CD14-positive monocyte (primary cell): ENCODE data around the gene SERF1A. TPM values are rescaled to one million over a fixed set of nuclear protein-coding genes. Genes with fewer than 3 reads are reported as not detected.
"Not testable (repeated sequence)": the region's sequence is repeated elsewhere in the genome, so short reads cannot be mapped to it uniquely, and the experiment has no call there.

Experiments
- DNase-seq, 3 donors: peaks; one replicate each; pipeline ENCODE4 v3.0.0-alpha.2; 2011 to 2022
- H2AFZ ChIP-seq: 2 replicates; pipeline ENCODE4 v1.6.0; 2012; ENCODE audit warnings: mild to moderate bottlenecking, low read depth, low read length, inconsistent platforms; ENCODE audit not compliant: insufficient read depth, poor library complexity, severe bottlenecking
- H3K27ac ChIP-seq, 2 donors: 1 replicate in 1 of 2; 2 replicates in 1 of 2; pipeline ENCODE4 v1.5.1; 2012 to 2013; ENCODE audit warnings: low read length in 2 of 2, control low read depth in 1 of 2, inconsistent platforms in 1 of 2, low read depth in 1 of 2, mild to moderate bottlenecking in 1 of 2
- H3K27me3 ChIP-seq, 2 donors: one replicate each; pipeline versions ENCODE4 v1.6.0 to v1.6.1; 2011 to 2013; ENCODE audit warnings: low read length in 2 of 2; ENCODE audit not compliant: control insufficient read depth in 2 of 2, insufficient read depth in 2 of 2
- H3K36me3 ChIP-seq, 2 donors: replicated peaks in 1 of 2; 1 replicate in 1 of 2; 2 replicates in 1 of 2; pipeline versions ENCODE4 v1.5.1 to v1.6.1; 2012 to 2013; ENCODE audit warnings: low read length in 2 of 2, control low read depth in 1 of 2, inconsistent platforms in 1 of 2, mild to moderate bottlenecking in 1 of 2; ENCODE audit not compliant: insufficient read depth in 2 of 2, control insufficient read depth in 1 of 2
- H3K4me1 ChIP-seq, 2 donors: 1 replicate in 1 of 2; 2 replicates in 1 of 2; pipeline versions ENCODE4 v1.5.1 to v1.6.1; 2012 to 2013; ENCODE audit warnings: low read length in 2 of 2, control low read depth in 1 of 2, inconsistent platforms in 1 of 2, mild to moderate bottlenecking in 1 of 2, moderate library complexity in 1 of 2; ENCODE audit not compliant: insufficient read depth in 2 of 2, control insufficient read depth in 1 of 2
- H3K4me2 ChIP-seq: replicated peaks from 2 replicates; pipeline ENCODE3; 2012; ENCODE audit warnings: low read length, moderate library complexity, mild to moderate bottlenecking; ENCODE audit not compliant: poor library complexity, severe bottlenecking; ENCODE audit errors: extremely low read depth
- H3K4me3 ChIP-seq, 3 experiments: fragments of 200-600 bp in 1 of 3; sonication (generic) in 1 of 3; replicated peaks in 1 of 3; 1 replicate in 2 of 3; 2 replicates in 1 of 3; pipeline ENCODE4 v1.5.1; 2011 to 2013; ENCODE audit warnings: low read length in 3 of 3, mild to moderate bottlenecking in 3 of 3, control low read depth in 2 of 3, low read depth in 2 of 3, inconsistent platforms in 1 of 3, moderate library complexity in 1 of 3
- H3K79me2 ChIP-seq: 2 replicates; pipeline ENCODE4 v1.6.0; 2012; ENCODE audit warnings: mild to moderate bottlenecking, control low read depth, inconsistent platforms, low read length, moderate library complexity; ENCODE audit not compliant: insufficient read depth
- H3K9ac ChIP-seq: 2 replicates; pipeline ENCODE4 v1.6.0; 2017; ENCODE audit warnings: low read length, mild to moderate bottlenecking; ENCODE audit not compliant: insufficient read depth, poor library complexity, severe bottlenecking
- H3K9me3 ChIP-seq, 2 donors: replicated peaks in 1 of 2; 1 replicate in 1 of 2; 2 replicates in 1 of 2; pipeline versions ENCODE4 v1.5.1 to v1.6.1; 2012 to 2013; ENCODE audit warnings: low read length in 2 of 2, control low read depth in 1 of 2; ENCODE audit not compliant: control insufficient read depth in 1 of 2, insufficient read depth in 1 of 2
- H4K20me1 ChIP-seq: 2 replicates; pipeline ENCODE4 v1.6.0; 2012; ENCODE audit warnings: mild to moderate bottlenecking, low read length, control low read depth, moderate library complexity; ENCODE audit not compliant: insufficient read depth
- H3K27ac Mint-ChIP-seq, 7 donors: one replicate each; pipeline ENCODE4 v1.8.0; 2020; ENCODE audit warnings: mild to moderate bottlenecking in 7 of 7, mixed read lengths in 7 of 7, moderate library complexity in 6 of 7, inconsistent platforms in 2 of 7
- H3K27me3 Mint-ChIP-seq, 3 donors: one replicate each; pipeline ENCODE4 v1.8.0; 2021 to 2022; ENCODE audit warnings: low read depth in 3 of 3, mild to moderate bottlenecking in 3 of 3, mixed read lengths in 3 of 3, moderate library complexity in 3 of 3, inconsistent platforms in 1 of 3
- H3K36me3 Mint-ChIP-seq, 2 donors: one replicate each; pipeline ENCODE4 v1.8.0; 2020; ENCODE audit warnings: mixed read lengths in 2 of 2, inconsistent platforms in 1 of 2, mild to moderate bottlenecking in 1 of 2
- H3K4me1 Mint-ChIP-seq: one replicate; pipeline ENCODE4 v1.8.0; 2020; ENCODE audit warnings: mild to moderate bottlenecking, mixed read lengths
- H3K4me3 Mint-ChIP-seq, 2 donors: one replicate each; pipeline ENCODE4 v1.8.0; 2020; ENCODE audit warnings: mild to moderate bottlenecking in 2 of 2, mixed read lengths in 2 of 2, moderate library complexity in 1 of 2
- H3K9me3 Mint-ChIP-seq, 7 donors: one replicate each; pipeline ENCODE4 v1.8.0; 2020 to 2022; ENCODE audit warnings: mixed read lengths in 7 of 7, mild to moderate bottlenecking in 6 of 7, moderate library complexity in 6 of 7, inconsistent platforms in 2 of 7
- WGBS: methylation state at CpG from one replicate; pipeline ENCODE4 v1.1.5; 2013; ENCODE audit warnings: missing lambda C conversion rate; ENCODE audit not compliant: insufficient coverage; 5-methylcytosine and 5-hydroxymethylcytosine counted together
- intact Hi-C, 2 donors: fragments of 100-400 bp; cut with micrococcal nuclease; formaldehyde crosslinking; loops; one replicate each; pipeline versions ENCODE4 v1.15.0 to v1.15.1; 2023
- polyA plus RNA-seq, 3 donors: library from polyadenylated mRNA; depleted of rRNA in 1 of 3; unstranded in 2 of 3; stranded (reverse) in 1 of 3; fragments of 300-500 nt in 2 of 3; fragments of >200 nt in 1 of 3; fragmentation: Illumina TruSeq in 2 of 3; gene quantifications; 1 replicate in 2 of 3; 2 replicates in 1 of 3; pipeline ENCODE4 v1.2.3, GENCODE V29; 2012 to 2021
- small RNA-seq: library from RNA; depleted of rRNA; stranded (forward); fragments of <200 nt; gene quantifications from one replicate; pipeline ENCODE3, GENCODE V24; 2012; ENCODE audit warnings: low read depth; ENCODE audit not compliant: insufficient read length

Gene SERF1A
- polyA plus RNA-seq, 3 donors: 0.51 to 1.6 (median 1.2) TPM

DNA sequence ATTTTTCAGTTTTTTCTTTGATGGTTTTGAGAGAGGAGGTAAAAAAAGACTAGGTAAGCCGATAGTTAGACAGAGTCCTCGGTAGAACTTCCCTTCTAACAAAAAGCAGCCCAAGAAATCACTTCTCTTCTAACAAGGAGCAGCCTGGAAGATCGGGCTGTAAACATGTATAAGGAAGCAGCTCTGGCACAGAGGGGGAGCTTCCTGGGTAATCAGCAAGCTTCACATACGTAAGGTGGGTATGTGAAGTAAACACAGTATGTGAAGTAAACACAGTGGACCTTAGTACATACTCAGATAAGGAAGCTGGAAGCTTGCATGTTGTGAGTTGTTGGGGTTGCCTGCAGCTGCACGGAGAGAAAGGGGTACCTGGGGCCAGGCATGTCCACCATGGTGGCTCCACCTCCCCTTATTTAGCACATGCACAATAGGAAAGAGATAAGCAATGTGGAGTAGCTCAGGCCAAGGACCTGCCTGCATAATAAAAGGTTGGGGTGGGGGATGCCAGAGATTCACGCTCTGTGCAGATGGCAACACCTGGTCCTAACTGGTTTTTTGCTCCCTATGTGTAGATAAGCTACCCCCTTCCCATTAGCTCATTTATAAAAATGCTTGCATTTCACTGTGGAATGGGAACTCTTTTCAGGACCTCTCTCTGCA is 31.4 kb downstream of the SERF1A start:
- H3K27me3 ChIP-seq, H3K4me3 ChIP-seq, H3K4me1 Mint-ChIP-seq, H3K36me3 ChIP-seq, H3K27ac ChIP-seq, H2AFZ ChIP-seq, H3K27ac Mint-ChIP-seq, H3K27me3 Mint-ChIP-seq, H3K9ac ChIP-seq, H4K20me1 ChIP-seq, intact Hi-C loops, H3K36me3 Mint-ChIP-seq, H3K9me3 ChIP-seq, H3K79me2 ChIP-seq, H3K4me3 Mint-ChIP-seq, H3K9me3 Mint-ChIP-seq, H3K4me2 ChIP-seq, H3K4me1 ChIP-seq, DNase-seq: not testable (repeated sequence)
- WGBS: no CpG with 5 or more reads among the region's 6 CpGs

DNA sequence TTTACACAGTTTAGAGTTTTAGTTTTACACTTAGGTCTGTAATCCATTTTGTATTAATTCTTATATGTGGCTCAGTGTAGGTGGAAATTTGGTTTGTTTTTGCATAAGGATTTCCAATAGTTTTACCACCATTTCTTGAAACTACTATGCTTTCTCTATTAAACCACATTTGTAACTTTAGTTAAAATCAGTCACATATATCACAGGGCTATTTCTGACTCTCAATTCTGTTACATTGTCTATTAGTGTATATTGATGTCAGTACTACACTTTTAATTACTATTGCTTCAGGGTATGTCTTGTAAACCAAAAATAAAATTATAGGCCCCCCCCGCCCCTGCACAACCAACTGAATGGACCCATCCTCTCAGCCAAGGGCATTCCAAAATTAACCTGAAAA is 32.1 kb downstream of the SERF1A start:
- H3K79me2 ChIP-seq, H3K4me2 ChIP-seq, DNase-seq, H3K36me3 ChIP-seq, H2AFZ ChIP-seq, H3K9me3 Mint-ChIP-seq, H3K4me3 Mint-ChIP-seq, H4K20me1 ChIP-seq, intact Hi-C loops, H3K9ac ChIP-seq, H3K27me3 Mint-ChIP-seq, H3K4me1 Mint-ChIP-seq, H3K27me3 ChIP-seq, H3K27ac ChIP-seq, H3K36me3 Mint-ChIP-seq, H3K4me3 ChIP-seq, H3K9me3 ChIP-seq, H3K27ac Mint-ChIP-seq, H3K4me1 ChIP-seq: not testable (repeated sequence)
- WGBS: no CpG with 5 or more reads among the region's 1 CpG

DNA sequence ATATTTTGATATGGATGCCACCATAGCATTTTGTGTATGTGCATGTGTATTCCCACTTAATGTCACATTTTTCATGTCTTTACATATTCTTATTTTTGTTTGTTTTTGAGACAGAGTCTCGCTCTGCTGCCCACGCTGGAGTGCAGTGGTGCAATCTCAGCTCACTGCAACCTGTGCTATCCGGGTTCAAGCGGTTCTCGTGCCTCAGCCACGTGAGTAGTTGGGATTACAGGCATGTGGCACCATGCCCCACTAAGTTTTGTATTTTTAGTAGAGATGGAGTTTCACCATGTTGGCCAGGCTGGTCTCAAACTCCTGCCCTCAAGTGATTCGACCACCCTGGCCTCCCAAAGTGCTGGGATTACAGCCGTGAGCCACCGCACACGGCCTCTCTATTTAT is 52.6 kb downstream of the SERF1A start:
- H3K27ac ChIP-seq, H3K27me3 Mint-ChIP-seq, H3K36me3 ChIP-seq, H3K9ac ChIP-seq, H3K4me3 Mint-ChIP-seq, H3K4me2 ChIP-seq, H3K4me3 ChIP-seq, H3K36me3 Mint-ChIP-seq, H3K9me3 ChIP-seq, H3K4me1 ChIP-seq, intact Hi-C loops, H4K20me1 ChIP-seq, DNase-seq, H3K79me2 ChIP-seq, H3K9me3 Mint-ChIP-seq, H3K4me1 Mint-ChIP-seq, H2AFZ ChIP-seq, H3K27me3 ChIP-seq: not testable (repeated sequence)
- peak overlapping the region in 1 of 7 donors; percentile 52 for H3K27ac Mint-ChIP-seq
- WGBS: no CpG with 5 or more reads among the region's 10 CpGs

Small RNAs within 50 kb of the gene (small RNA-seq; reads per million reads assigned to genes)
- not detected for gene CDH12P1

Other genes starting within 250 kb of the SERF1A start
- gene SMN1, start 24.4 kb downstream of the SERF1A start, polyA plus RNA-seq: 10 to 100 TPM; 11.2 to 16.3 (median 15.6) TPM
- gene NAIP, start 124.7 kb downstream of the SERF1A start, polyA plus RNA-seq: 10 to 100 TPM; 76.9 to 83.6 (median 77.9) TPM
- 1 to 10 TPM; 3.7 to 9.7 (median 5.9) TPM for gene GTF2H2, start 167.0 kb downstream of the SERF1A start, polyA plus RNA-seq